IMR-90 (cell line): ENCODE measurements around the gene MYOZ3. TPM values are rescaled to one million over a fixed set of nuclear protein-coding genes. Genes with fewer than 3 reads are reported as not detected.

Experiments
- RFX5 ChIP-seq: IDR thresholded peaks from 2 replicates; pipeline ENCODE4 v1.8.0; 2012; ENCODE audit warnings: low read depth, mild to moderate bottlenecking, low read length, moderate library complexity
- polyA plus RNA-seq, 3 experiments: library from polyadenylated mRNA; depleted of rRNA; stranded (reverse); fragments of >200 nt; gene quantifications; 2 replicates each; pipeline ENCODE4 v1.2.3, GENCODE V29; 2012; ENCODE audit warnings: low replicate concordance in 1 of 3
- total RNA-seq: library from RNA; depleted of rRNA; stranded (reverse); fragments of >200 nt; gene quantifications from 2 replicates; pipeline ENCODE4 v1.2.3, GENCODE V29; 2012
- TF ChIP-seq, protein P1 (sequence below): fragments of 150-350 bp; IDR thresholded peaks from 2 replicates; pipeline ENCODE4 v1.6.1; 2016; ENCODE audit warnings: low read depth, mild to moderate bottlenecking, low read length, moderate library complexity, borderline replicate concordance
- TF ChIP-seq, protein P2 (sequence below): fragments of 150-350 bp; IDR thresholded peaks from 2 replicates; pipeline ENCODE4 v1.6.1; 2017; ENCODE audit warnings: mild to moderate bottlenecking, antibody characterized with exemption, low read length, low read depth

MYOZ3 gene
- total and polyA plus RNA-seq, 2 of the 4 experiments (the other 2 are of a cell fraction), result under 0.01 to 0.24 TPM

DNA sequence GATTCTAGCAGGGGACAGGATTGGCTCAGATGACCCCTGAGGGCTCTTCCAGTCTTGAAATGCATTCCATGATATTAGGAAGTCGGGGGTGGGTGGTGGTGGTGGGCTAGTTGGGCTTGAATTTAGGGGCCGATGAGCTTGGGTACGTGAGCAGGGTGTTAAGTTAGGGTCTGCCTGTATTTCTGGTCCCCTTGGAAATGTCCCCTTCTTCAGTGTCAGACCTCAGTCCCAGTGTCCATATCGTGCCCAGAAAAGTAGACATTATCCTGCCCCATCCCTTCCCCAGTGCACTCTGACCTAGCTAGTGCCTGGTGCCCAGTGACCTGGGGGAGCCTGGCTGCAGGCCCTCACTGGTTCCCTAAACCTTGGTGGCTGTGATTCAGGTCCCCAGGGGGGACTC lies 2.9 kb upstream of the MYOZ3 start (continued):
- TF ChIP-seq RFX5, result no peak
- TF ChIP-seq, protein P1, sequence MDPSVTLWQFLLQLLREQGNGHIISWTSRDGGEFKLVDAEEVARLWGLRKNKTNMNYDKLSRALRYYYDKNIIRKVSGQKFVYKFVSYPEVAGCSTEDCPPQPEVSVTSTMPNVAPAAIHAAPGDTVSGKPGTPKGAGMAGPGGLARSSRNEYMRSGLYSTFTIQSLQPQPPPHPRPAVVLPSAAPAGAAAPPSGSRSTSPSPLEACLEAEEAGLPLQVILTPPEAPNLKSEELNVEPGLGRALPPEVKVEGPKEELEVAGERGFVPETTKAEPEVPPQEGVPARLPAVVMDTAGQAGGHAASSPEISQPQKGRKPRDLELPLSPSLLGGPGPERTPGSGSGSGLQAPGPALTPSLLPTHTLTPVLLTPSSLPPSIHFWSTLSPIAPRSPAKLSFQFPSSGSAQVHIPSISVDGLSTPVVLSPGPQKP, result no peak
- TF ChIP-seq, protein P2, sequence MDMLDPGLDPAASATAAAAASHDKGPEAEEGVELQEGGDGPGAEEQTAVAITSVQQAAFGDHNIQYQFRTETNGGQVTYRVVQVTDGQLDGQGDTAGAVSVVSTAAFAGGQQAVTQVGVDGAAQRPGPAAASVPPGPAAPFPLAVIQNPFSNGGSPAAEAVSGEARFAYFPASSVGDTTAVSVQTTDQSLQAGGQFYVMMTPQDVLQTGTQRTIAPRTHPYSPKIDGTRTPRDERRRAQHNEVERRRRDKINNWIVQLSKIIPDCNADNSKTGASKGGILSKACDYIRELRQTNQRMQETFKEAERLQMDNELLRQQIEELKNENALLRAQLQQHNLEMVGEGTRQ, result no peak
